NOMO-1 (cell line): ENCODE results near the gene SEC24D.
A peak's percentile ranks its signal among the peaks of the same experiment; 100 is the strongest.
"Not testable (repeated sequence)": the region's sequence is repeated elsewhere in the genome, so short reads cannot be mapped to it uniquely, and the experiment has no call there.

Source experiments
- DNase-seq, 2 experiments: peaks; one replicate each; lab custom pipeline; 2025; ENCODE audit not compliant: unreplicated experiment in 2 of 2; lab: John Stamatoyannopoulos, UW

SEC24D gene

DNA sequence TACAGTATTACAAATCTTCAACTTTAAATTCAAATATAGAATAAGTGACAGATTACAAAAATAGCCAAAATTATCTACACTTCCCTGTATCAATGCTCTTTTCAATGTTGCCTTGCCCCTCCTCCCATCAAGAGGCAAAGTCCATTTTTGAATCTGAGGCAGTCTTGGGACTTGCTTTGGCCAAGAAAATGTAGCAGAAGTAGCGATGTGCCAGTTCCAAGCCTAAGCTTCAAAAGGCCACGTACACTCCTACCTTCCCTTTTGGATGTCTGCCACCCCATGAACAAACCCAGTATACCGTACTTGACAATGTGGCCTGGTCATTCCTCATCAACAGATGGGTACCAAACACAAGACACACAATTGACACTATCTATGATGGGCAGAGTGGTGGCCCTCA lies 24.1 kb downstream of the SEC24D start:
- DNase-seq, result no peak

DNA sequence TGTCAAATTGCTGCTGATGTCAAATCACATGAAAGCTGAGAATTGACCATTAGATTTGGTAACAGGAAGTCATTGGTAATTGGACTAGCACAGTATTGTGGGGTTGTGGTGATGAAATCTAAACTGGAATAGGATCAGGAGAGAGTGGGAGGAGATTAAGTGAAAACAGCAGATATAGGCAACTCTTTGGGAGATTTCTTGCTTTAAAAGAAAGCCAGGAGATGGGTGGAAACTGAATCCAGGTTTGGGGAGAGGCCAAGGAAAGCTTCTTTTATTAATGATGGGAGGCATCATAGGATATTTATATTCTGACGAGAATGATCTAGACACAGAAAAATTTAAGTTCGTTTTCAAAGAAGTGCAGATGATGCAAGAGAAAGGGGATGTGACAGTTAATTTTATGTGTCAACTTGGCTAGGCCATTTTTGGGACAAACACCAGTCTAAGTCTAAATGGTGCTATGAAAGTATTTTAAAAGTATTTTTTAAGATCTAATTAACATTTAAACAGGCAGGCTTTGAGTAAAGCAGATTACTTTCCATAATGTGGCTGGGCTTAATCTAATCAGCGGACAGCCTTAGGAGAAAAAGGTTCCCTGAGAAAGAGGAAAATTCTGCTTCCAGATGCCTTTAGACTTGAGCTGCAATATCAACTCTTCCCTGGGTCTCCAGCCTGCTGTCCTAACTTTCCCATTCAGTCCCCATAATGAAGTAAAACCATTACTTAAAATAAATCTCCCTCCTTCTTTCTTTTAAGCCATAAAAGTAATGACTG lies 24.7 kb downstream of the SEC24D start:
- DNase-seq, result peak; percentile 33 to 77

DNA sequence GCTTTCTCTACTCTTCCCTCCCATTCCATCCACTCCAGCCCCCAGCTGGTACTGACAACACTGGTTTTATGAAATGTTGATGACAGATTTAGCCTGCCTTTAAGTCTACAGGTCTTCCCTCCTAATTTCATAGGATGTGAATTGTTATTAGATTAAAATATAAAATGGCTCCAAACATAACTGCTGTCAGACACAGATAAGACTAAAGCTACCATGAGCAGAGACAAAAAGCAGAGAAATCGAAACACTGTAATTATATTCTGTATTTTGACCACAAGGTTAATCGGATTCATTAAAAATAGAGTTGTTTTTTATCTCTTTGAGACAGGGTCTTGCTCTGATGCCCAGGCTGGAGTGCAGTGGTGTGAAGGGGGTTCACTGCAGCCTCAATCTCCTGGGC lies 28.3 kb downstream of the SEC24D start:
- no peak for DNase-seq

DNA sequence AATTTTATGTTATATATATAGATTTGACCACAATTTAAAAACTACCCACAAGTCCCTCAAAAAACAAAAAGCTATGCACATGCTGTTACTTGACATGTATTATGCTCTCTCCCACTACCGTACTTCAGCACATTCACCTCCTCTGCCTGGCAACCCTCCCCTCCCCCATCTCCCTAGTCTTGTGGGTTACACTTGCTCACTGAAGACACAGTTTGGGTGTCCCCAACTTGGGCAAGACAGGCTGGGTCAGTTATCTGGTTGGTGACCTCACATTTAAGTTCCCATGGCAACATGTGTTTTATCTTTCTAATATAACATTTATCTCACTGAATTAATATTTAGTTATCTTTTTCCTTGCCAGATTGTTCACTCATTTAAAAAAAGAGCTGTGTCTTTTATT lies 32.7 kb downstream of the SEC24D start:
- no peak for DNase-seq

DNA sequence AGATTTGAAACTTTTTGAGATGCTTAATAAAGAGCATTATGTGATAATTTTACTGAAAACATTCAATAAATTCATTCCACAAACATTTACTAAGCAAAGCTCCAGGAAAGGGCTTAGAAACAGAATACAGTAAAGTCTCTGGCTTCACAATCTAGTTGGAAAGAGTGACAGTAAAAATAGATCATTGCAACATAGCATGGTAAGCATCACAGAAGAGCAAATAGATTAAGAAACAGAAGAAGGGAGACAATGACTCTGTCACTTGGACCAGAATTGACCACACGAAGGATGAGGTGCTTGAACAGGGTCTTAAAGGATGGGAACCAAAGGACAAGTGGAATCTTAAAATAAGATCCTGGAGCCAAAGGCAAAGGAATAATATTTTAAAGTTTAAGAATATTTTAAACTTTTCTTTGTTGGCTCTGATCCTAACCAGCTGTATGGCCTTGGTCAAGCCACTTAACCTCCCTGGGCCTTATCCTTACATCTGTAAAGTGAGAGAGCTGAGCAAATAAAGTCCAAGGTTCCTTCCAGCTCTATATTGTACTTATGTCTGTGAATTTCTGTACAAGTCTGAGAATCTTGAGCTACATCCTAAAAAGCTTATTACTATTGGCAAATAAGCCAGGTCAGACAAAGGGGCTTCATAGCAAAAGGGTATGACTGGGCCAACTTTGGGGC lies 33.9 kb downstream of the SEC24D start:
- peak in 1 of 2 experiments; percentile 32 for DNase-seq

DNA sequence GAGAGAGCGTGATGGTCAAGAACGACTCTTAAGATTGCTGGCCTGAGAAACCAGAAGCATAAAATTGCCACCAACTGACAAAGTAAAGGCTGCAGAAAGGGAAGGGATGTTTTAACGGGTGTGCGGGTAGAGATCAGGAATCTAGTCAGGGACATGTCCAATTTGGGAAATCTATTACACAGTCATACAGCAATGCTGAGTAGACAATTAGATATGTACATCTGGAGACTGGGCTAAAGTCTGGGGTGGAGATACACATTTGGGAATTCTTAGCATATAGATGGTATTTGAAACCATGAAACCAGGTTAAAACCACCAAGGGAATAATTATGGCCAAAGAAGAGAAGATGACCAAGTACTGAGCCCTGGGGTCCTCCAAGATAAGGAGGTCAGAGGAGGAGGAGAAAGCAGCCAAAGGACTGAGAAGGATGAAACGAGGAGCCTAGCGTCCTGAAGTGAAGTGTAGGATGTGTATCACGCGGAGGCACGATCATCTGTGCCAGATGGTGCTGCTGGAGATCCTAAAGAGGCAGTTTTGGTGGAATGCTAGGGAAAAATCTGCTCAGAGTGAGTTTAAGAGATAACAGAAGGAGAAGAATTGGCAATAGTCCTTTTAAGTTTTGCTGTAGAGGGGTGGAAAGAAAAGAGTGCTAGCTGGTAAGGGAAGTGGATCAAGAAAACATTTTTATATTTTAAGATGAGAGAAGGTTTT lies 36.5 kb downstream of the SEC24D start:
- DNase-seq, result no peak

DNA sequence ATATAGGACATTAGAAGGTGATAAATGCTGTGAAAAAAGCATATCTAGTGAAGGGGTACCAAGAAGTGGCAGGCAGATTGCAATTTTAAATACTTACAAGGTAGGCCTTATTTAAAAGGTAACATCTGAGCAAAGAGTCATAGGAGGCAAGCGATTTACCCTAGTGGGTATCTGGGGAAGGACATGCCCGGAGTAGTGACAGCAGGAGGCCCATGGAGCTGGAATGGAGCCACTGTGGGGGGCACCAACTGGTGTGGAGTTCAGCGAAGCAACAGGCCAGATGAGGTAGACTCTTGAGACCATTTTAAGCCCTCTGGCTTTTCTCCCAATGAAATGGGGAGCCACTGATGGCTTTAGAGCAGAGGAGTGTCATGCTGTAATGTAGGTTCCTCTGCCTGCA lies 37.3 kb downstream of the SEC24D start:
- no peak for DNase-seq

DNA sequence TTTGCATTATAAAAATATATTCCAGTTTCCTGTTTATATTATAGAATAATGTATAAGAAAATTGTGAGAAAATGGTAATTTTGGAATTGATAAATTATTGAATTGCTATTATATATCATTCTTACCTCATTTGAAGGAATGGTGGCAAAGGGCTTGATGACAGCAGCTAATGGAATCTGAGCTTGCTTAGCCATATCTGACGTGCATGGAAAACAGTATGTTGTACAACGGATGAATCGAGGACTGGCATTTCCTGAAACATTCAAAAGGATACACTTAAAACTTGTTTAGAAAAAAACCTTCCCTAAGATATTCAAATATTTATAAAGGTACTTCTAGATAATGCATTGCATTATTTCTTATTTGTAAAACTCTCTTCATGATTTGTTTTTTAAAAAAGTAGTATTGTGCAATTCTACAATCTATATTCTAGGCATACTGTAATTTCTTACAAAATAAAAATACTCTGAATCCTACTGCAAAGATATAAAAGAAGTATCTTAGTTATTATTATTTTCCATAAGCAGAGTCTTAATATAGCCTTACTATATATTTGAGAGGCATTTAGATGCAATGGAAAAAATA lies 38.3 kb downstream of the SEC24D start:
- DNase-seq, result no peak

DNA sequence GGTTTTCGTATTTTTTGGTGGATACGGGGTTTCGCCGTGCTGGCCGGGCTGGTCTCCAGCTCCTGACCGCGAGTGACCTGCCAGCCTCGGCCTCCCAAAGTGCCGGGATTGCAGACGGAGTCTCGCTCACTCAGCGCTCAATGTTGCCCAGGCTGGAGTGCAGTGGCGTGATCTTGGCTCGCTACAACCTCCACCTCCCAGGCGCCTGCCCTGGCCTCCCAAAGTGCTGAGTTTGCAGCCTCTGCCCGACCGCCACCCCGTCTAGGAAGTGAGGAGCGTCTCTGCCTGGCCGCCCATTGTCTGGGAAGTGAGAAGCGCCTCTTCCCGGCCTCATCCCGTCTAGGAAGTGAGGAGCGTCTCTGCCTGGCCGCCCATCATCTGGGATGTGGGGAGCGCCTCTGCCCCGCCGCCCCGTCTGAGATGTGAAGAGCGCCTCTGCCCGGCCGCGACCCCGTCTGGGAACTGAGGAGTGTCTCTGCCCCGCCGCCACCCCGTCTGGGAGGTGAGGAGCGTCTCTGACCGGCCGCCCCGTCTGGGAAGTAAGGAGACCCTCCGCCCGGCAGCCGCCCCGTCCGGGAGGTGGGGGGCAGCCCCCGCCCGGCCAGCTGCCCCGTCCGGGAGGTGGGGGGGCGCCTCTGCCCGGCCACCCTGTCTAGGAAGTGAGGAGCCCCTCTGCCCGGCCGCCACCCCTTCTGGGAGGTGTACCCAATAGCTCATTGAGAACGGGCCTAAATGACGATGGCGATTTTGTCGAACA lies 44.1 kb downstream of the SEC24D start:
- DNase-seq, result not testable (repeated sequence)

DNA sequence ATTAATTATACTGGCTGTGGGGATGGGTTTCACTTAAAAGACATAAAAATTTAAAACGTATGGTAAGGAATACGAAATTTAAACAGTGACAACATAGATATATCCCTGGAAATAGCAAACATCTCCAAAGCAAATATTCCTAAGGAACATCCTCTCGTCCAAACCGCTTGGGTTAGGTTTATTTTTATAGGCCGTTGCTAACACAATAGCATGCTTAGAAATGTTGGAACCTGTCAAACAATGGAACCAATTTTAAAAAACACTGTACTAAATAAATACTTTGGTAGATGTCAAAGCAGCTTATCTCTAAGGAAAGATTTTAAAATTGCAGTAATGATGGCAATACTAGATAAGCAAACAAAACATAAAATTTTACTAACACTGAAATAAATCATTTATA lies 45.4 kb downstream of the SEC24D start:
- DNase-seq, result no peak

DNA sequence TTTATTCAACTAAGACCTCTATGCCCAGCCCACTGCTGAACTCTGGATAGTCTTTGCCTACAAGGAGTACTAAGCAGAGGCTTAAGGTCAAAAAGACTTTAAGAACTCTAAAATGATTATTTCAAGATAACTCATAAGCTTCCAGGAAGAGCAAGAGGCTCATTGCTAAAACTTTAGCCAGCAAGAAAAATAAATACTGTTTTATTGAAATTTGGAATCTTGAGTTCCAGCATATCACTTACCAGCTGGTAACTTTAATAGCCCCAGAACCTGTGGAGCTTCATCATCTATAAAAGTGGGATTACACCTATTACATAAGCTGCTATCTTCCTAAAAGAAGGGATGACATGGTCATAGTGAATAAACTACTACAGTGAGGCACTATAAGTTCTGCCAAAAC lies 47.0 kb downstream of the SEC24D start:
- no peak for DNase-seq

DNA sequence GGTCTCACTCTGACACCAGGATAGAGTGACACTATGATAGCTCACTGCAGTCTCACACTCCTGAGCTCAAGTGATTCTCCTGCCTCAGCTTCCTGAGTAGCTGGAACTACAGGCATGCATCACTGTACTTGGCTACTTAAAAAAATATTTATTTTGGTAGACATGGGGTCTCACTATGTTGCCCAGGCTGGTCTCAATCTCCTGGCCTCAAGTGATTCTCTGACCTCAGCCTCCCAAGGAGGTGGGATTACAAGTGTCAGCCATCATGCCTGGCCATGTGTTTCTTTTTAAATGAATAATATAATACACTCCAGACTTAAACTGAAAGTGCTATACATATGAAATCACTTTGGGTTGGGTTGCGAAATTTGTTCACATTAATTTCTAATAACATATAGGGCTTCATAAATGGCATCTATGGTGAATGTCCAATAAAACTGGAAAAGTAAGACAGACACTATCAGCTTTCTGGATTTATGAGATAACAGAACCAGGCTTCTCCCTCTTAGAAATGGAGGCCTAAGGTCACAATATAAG lies 48.0 kb downstream of the SEC24D start:
- no peak for DNase-seq

DNA sequence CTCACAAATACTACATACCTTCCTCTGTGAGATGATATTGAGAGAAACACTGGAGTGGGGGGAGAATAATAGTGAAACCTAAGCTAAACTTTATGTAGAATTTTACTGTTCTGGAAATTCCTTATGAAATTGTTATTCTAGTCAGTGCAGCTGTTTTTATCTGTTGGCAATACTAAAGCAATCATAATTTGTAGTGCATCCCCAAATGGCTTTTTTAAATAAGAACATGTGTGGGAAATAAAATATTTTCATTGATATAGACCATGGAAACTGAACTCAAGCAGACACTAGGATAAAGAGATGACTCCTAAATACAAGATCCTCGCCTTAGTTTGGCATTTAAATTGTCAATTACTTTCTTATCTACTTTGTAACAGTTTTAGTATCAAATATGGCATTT lies 51.1 kb downstream of the SEC24D start:
- no peak for DNase-seq

DNA sequence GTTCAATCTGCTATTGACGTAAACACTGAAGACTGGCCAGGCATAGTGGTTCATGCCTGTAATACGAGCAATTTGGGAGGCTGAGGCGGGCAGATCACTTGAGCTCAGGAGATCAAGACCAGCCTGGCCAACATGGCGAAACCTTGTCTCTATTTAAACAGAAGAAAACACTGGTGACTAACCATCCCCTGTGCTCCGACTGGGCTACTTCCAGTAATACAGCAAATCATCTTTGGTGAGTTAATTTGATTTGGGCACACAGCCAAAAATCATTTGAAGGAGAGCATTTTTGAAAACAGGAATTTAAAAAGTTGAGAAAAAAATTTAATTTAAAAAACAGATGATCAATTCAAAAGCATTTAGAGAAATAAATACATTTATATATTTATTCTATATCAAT lies 52.0 kb downstream of the SEC24D start:
- DNase-seq, result no peak

DNA sequence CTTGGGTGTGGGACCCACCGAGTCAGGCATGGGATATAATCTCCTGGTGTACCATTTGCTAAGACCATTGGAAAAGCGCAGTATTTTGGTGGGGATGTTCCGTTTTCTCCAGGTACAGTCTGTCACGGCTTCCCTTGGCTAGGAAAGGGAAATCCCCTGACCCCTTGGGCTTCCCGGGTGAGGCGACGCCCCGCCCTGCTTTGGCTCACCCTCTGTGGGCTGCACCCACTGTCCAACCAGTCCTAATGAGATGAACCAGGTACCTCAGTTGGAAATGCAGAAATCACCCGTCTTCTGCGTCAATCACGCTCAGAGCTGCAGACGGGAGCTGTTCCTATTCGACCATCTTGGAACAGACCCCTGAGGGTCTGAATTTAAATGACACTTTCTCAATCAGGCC lies 53.0 kb downstream of the SEC24D start:
- not testable (repeated sequence) for DNase-seq

DNA sequence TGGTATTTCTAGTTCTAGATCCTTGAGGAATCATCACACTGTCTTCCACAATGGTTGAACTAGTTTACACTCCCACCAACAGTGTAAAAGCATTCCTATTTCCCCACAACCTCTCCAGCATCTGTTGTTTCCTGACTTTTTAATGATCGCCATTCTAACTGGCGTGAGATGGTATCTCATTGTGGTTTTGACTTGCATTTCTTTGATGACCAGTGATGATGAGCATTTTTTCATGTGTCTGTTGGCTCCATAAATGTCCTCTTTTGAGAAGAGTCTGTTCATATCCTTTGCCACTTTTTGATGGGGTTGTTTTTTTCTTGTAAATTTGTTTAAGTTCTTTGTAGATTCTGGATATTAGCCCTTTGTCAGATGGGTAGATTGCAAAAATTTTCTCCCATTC lies 58.3 kb downstream of the SEC24D start:
- not testable (repeated sequence) for DNase-seq

DNA sequence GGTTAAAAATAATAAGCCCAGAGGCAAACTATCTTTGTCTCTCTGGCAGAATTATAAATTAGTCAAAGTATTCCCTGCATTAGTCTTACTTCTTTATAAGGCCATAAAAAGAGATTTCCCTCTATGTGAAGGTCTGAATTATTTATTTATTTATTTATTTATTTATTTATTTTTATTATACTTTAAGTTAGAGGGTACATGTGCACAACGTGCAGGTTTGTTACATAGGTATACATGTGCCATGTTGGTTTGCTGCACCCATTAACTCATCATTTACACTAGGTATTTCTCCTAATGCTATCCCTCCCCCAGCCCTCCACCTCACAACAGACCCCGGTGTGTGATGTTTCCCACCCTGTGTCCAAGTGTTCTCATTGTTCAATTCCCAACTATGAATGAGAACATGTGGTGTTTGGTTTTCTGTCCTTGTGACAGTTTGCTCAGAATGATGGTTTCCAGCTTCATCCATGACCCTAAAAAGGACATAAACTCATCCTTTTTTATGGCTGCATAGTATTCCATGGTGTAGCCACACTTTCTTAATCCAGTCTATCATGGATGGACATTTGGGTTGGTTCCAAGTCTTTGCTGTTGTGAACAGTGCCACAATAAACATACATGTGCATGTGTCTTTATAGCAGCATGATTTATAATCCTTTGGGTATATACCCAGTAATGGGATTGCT lies 58.8 kb downstream of the SEC24D start:
- DNase-seq, result not testable (repeated sequence)

DNA sequence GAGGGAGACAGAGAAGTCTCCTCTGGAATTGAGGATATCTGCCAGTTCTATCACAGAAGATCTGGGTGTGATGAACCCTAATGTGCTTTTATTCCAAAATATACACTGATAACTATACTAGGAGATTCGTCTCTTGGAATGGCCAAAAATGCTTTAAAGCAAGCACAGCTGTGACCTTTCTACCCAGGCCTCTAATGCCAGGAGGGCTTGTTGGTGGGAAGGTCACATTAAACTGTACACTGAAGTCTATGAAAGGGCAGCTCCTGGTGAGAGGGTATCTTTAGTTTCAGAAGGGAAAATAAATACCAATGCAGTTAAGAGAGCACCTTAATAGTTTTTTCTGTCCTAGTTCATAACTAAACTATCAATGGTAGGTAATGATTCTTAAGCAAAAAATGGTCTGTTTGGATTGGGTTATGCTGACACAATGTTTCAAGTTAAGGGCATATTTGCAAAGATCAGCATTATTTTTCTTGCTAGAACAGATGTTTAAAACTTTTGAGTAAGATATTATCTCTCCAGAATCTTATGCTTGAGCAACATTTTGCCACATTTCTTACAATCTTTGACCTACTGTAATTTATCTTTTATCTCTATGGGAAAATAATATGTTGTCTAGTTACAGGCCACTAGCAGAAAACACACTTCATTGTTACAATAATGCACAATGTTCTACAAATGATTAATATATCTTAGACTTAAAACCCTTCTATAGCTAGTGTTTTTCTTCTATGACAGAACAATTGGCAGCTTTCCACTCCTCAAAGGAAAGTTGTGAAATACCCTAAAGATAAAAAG lies 59.6 kb downstream of the SEC24D start:
- no peak for DNase-seq

DNA sequence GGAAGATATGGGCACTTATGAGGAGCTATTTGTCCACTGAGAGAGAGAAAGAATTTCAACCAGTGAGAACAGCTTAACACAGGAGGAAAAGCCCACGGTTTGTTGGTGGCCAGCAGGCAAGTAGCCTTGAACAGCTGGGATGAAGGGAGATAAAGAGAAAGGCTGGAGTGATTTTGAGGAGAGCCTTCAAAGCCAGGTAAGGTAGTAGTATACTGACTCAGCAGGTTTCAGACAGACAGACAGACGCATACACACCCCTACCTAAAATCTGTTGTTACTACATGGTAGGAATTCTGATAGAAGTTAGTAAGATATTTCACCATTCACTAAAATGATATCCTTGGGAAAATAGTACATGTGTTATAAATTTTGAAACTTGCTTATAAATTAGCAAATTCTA lies 60.5 kb downstream of the SEC24D start:
- DNase-seq, result no peak
